ENCODE measurements around the gene WDR18. TPM values are rescaled to one million over a fixed set of nuclear protein-coding genes. Genes with fewer than 3 reads are reported as not detected.
A peak's percentile ranks its signal among the peaks of the same experiment; 100 is the strongest.

Gene WDR18
- total RNA-seq, 1 experiment from 2014 or later, result 47.5 TPM

- Histone ChIP-seq H3K9me3 (replicated peaks) (no peaks in the 10 kb centered on the region), H3K4me3 (peak within 1 kb of the TSS; percentile 55), H3K27ac (no peak within 1 kb of the TSS), H3K27me3 (no peaks in the 10 kb centered on the region), H3K4me1 (peaks cover 26% of the 10 kb centered on the region), H3K36me3 (peaks cover 18% of the 10 kb centered on the region)
- peak; percentile 97 to 98 for DNase-seq
Measured at GRCh38 chr19:1039646-1040475, 55.7 kb downstream of the WDR18 start, which contains the start of gene ABCA7. TSS of gene ABCA7 (plus strand) at chr19:1040107. CDS start at chr19:1041362, 1,255 bp downstream.

- Histone ChIP-seq H3K4me3 (peak overlapping the region; percentile 55), H3K27me3 (no peaks in the 10 kb centered on the region), H3K4me1 (peaks cover 26% of the 10 kb centered on the region), H3K36me3 (peaks cover 13% of the 10 kb centered on the region), H3K27ac (no peak overlapping the region), H3K9me3 (replicated peaks) (no peaks in the 10 kb centered on the region)
- DNase-seq, result peak; percentile 97 to 98
Measured at GRCh38 chr19:1040476-1041271, 56.5 kb downstream of the WDR18 start.

DNA sequence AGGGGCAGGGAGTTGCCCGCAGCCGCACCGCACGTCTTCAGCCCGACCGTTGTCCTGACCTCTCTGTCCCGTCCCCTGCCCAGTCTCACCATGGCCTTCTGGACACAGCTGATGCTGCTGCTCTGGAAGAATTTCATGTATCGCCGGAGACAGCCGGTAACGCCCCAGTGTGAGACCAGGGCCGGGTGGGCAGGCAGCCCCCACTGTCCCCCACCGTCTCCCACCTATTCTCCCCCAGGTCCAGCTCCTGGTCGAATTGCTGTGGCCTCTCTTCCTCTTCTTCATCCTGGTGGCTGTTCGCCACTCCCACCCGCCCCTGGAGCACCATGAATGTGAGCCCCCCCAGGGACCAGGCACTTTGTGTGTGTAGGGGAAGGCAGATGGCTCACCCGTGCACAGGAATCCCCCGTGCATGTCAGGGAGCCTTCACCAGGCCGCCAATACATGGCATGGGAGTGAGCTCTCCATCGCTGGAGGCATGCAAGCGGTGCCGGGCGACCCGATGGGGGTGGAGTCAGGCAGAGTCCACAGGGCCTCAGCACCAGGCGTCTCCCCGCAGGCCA is 57.2 kb downstream of the WDR18 start:
- Histone ChIP-seq H3K4me1 (peaks cover 26% of the 10 kb centered on the region), H3K4me3 (peak overlapping the region; percentile 35), H3K27me3 (no peaks in the 10 kb centered on the region), H3K9me3 (replicated peaks) (no peaks in the 10 kb centered on the region), H3K36me3 (peaks cover 6% of the 10 kb centered on the region; the same call in 1 of the 2 replicates), H3K27ac (no peak overlapping the region)
- no peak for DNase-seq

DNA sequence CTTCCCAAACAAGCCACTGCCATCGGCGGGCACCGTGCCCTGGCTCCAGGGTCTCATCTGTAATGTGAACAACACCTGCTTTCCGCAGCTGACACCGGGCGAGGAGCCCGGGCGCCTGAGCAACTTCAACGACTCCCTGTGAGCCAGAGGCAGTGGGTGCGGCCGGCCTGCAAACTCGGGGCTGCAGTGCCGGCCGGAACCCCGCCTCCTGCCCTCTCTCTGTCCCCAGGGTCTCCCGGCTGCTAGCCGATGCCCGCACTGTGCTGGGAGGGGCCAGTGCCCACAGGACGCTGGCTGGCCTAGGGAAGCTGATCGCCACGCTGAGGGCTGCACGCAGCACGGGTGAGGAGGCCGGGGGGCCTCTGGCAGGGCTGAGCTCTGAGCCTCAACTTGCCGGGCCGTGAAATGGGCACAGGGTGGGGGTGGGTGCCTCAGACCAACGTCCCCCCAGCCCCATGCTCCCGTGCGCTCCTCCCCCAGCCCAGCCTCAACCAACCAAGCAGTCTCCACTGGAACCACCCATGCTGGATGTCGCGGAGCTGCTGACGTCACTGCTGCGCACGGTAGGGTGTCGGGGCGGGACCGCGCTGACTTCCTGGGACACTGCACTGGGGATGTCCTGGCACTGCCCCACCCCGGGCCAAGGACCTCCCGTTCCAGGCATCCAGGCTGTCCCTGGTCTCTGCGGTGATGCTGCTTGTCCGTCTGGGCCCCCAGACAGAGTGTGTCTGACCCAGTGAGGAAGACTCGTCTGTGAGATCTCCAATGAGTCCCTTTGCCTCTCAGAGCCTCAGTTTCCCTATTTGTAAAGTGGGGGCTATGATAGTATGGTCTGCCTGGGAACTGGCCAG is 57.9 kb downstream of the WDR18 start:
- H3K27ac ChIP-seq, result 0 out of 2 replicates have a peak overlapping the region, but pooled peaks have one; percentile 4
- peaks cover 26% of the 10 kb centered on the region for H3K4me1 ChIP-seq
- H3K4me3 ChIP-seq, result peak overlapping the region; percentile 35
- DNase-seq, result peak; percentile 80 to 87
- H3K36me3 ChIP-seq, result no peaks in the 10 kb centered on the region; the same call in 1 of the 2 replicates
- H3K9me3 ChIP-seq (replicated peaks), result no peaks in the 10 kb centered on the region
- H3K27me3 ChIP-seq, result no peaks in the 10 kb centered on the region

DNA sequence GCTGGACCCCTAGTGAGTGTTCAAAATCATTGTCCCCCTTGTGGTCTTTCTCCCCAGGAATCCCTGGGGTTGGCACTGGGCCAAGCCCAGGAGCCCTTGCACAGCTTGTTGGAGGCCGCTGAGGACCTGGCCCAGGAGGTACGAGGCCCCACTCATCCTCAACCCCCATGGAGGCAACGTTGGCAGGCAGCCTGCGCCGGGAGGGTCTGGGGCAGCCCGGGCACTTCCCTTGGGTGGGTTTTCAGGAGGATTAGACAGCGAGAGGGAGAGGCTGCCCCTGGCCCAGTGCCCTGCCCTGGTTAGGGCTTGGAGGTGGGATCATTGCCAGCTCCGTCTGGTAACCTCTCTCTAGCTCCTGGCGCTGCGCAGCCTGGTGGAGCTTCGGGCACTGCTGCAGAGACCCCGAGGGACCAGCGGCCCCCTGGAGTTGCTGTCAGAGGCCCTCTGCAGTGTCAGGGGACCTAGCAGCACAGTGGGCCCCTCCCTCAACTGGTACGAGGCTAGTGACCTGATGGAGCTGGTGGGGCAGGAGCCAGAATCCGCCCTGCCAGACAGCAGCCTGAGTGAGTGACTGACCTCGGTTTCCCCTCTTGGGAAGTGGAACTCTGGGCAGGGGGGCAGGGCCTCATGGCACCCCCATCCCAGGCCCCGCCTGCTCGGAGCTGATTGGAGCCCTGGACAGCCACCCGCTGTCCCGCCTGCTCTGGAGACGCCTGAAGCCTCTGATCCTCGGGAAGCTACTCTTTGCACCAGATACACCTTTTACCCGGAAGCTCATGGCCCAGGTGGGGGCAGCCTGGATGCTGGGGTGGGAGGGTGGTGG is 58.8 kb downstream of the WDR18 start:
- peak; percentile 63 to 67 for DNase-seq
- H3K36me3 ChIP-seq, result no peaks in the 10 kb centered on the region; the same call in 1 of the 2 replicates
- H3K9me3 ChIP-seq (replicated peaks), result no peaks in the 10 kb centered on the region
- H3K27ac ChIP-seq, result no peak overlapping the region
- H3K27me3 ChIP-seq, result no peaks in the 10 kb centered on the region
- H3K4me3 ChIP-seq, result peak overlapping the region; percentile 35
- H3K4me1 ChIP-seq, result peaks cover 26% of the 10 kb centered on the region

Other genes starting within 250 kb of the WDR18 start
- gene MISP, start 233.2 kb upstream of the WDR18 start, total RNA-seq (2014; rRNA removed; shearing (Covaris generic)), result 0.18 and 0.41 TPM in 2 replicates
- gene PTBP1, start 186.9 kb upstream of the WDR18 start, total RNA-seq (2014; rRNA removed; shearing (Covaris generic)), result 232 TPM in 2 replicates
- not detected in 2 replicates for gene PLPPR3, start 162.4 kb upstream of the WDR18 start, total RNA-seq (2014; rRNA removed; shearing (Covaris generic))
- gene AZU1, start 156.5 kb upstream of the WDR18 start, total RNA-seq (2014; rRNA removed; shearing (Covaris generic)), result not detected in 2 replicates
- not detected in 2 replicates for gene PRTN3, start 143.3 kb upstream of the WDR18 start, total RNA-seq (2014; rRNA removed; shearing (Covaris generic))
- gene ELANE, start 132.0 kb upstream of the WDR18 start, total RNA-seq (2014; rRNA removed; shearing (Covaris generic)), result not detected in 2 replicates
- gene CFD, start 124.7 kb upstream of the WDR18 start, total RNA-seq (2014; rRNA removed; shearing (Covaris generic)), result 0.08 and 0.18 TPM in 2 replicates
- 19.6 and 21.3 TPM in 2 replicates for gene MED16, start 91.2 kb upstream of the WDR18 start, total RNA-seq (2014; rRNA removed; shearing (Covaris generic))
- gene RNU6-9, start 90.9 kb upstream of the WDR18 start, total RNA-seq (2014; rRNA removed; shearing (Covaris generic)), result not detected in 2 replicates
- gene R3HDM4, start 71.1 kb upstream of the WDR18 start, total RNA-seq (2014; rRNA removed; shearing (Covaris generic)), result 18.3 and 19.8 TPM in 2 replicates
- 0.08 TPM in 1 of 2 replicates, not detected in the other for gene KISS1R, start 67.0 kb upstream of the WDR18 start, total RNA-seq (2014; rRNA removed; shearing (Covaris generic))
- gene ARID3A, start 58.3 kb upstream of the WDR18 start, total RNA-seq (2014; rRNA removed; shearing (Covaris generic)), result 28.7 and 34.8 TPM in 2 replicates
- gene GRIN3B, start 16.1 kb downstream of the WDR18 start, total RNA-seq (2014; rRNA removed; shearing (Covaris generic)), result not detected in 2 replicates
- 61.0 and 66.8 TPM in 2 replicates for gene TMEM259, start 36.8 kb downstream of the WDR18 start, total RNA-seq (2014; rRNA removed; shearing (Covaris generic))
- gene RNU6-2, start 37.2 kb downstream of the WDR18 start, total RNA-seq (2014; rRNA removed; shearing (Covaris generic)), result not detected in 2 replicates
- gene CNN2, start 42.3 kb downstream of the WDR18 start, total RNA-seq (2014; rRNA removed; shearing (Covaris generic)), result 87.2 and 91.4 TPM in 2 replicates
- gene ABCA7, start 55.8 kb downstream of the WDR18 start, total RNA-seq (2014; rRNA removed; shearing (Covaris generic)), result 7.8 and 11.0 TPM in 2 replicates
- 2.9 TPM in 2 replicates for gene ARHGAP45, start 82.8 kb downstream of the WDR18 start, total RNA-seq (2014; rRNA removed; shearing (Covaris generic))
- 176 and 183 TPM in 2 replicates for gene POLR2E, start 111.0 kb downstream of the WDR18 start, total RNA-seq (2014; rRNA removed; shearing (Covaris generic))
- gene GPX4, start 119.6 kb downstream of the WDR18 start, total RNA-seq (2014; rRNA removed; shearing (Covaris generic)), result 232 and 290 TPM in 2 replicates
- gene SBNO2, start 189.9 kb downstream of the WDR18 start, total RNA-seq (2014; rRNA removed; shearing (Covaris generic)), result 15.0 and 17.1 TPM in 2 replicates
- 40.4 and 43.6 TPM in 2 replicates for gene STK11, start 221.4 kb downstream of the WDR18 start, total RNA-seq (2014; rRNA removed; shearing (Covaris generic))

Data from SJCRH30 (cell line).